ENCODE data around the gene TMIGD1. TPM values are rescaled to one million over a fixed set of nuclear protein-coding genes. Genes with fewer than 3 reads are reported as not detected.

Gene TMIGD1, protein sequence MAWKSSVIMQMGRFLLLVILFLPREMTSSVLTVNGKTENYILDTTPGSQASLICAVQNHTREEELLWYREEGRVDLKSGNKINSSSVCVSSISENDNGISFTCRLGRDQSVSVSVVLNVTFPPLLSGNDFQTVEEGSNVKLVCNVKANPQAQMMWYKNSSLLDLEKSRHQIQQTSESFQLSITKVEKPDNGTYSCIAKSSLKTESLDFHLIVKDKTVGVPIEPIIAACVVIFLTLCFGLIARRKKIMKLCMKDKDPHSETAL
- not detected in 2 replicates for total RNA-seq
- polyA plus RNA-seq (2012): not detected

DNA sequence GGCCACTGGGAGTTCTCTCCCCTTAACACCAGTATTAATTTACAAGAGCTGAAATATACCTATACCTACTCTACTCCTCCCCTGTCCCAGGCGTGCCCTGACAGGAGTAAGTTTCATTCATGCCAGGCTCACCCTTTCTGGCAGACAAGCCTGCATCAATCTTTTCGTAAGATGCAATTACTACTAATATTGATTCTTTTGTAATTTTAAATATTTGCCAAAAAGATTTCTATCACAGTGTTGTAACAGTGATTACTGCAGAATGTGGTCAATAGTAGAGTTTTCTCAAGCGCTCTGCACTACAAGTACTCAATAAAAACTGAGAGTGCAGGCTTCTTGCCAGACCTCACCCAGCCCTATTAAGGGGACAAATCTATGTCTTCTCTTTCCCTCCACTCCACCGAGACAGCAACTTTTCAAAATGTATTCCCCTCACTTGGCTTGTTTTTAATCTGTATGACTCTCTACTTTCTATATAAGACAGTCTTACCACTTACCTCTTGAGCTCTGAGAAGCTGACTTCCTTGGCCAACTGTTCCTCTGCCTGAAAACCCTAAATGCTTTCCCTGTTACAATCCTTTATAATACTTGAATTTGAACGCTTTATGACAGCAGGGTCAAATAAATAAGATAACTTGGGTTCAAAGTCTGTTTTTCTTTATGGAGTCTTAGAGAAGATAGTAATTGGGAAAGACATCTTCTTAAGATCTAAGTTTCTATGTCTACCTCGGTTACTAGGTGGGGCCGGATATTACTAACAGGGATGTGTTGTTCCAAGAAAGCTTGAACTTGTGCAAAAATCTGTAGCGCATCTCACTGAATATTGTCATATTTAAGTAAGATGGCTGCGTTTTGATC, at the start of gene TMIGD1:
TSS of gene TMIGD1 (minus strand) at position 555 of the 858 bp plus-strand sequence. CDS start 1,924 bp downstream, outside the sequence.
- no peak for DNase-seq (ENCODE audit: low read depth)

DNA sequence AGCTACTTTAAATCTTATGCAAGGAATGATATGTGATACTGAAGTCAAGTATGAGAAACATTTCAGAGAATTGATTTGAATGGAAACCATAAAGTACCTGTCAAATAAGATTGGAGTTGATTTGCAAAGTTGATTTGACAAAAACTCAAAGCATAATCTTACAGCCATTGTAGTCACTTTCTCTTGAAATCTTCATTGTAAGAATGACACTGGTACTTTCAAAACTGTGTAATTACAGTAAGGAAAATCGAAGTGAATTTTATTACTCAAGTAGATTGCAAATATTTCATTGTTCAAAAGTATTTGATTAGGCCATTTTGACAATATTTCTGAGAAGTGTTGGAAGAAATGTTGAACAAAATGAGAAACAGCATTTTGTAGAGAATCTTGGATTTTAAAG, 48.5 kb upstream of the TMIGD1 start:
- DNase-seq (ENCODE audit: low read depth): no peak

DNA sequence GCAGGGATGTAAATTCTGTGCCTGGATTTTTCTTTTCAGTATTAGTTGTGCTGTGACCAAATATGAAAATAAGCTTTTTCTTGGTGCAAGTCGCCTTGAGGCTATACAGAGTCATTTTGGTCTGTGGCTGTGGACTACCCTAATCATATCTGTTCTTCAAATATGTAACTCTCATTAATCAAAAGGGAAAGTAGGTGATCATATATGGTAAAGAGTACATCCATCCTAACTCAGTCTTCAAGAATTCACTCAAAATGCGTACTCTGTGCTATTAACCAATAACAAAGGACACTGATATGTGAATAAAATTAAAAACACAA, 47.4 kb upstream of the TMIGD1 start:
- no peak for DNase-seq (ENCODE audit: low read depth)

DNA sequence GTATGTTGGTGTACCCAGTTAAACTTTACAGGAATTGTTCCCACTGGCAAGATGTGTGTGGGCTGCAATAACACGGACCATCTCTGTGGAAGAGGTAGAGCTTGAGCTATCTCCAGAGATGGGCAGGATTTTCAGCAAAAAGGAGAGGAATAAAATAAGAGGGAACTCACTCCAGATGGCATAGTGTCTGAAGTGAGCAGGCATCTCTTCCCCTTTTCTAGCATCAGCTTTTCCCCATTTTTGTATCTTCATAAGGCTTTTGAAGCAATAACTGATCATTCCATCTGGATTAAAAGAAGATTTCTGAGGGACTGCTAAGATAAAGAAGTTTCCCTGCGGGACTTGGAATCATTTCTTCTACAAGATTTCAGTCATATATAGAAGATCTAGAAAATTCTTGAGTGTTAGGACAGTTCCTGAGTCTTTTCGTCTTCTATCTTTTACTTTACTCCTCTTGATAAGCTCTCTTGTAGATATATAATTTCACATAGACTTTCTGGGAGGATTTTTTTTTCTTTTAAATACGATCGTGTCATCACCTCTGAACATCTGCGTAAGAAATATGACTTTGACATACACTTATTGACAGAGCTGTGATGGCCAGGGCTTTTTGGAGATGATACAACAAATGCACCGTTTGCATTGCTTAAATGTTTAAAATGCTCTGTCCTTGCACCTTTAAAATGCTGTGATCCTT, 46.9 kb upstream of the TMIGD1 start:
- DNase-seq (ENCODE audit: low read depth): no peak

DNA sequence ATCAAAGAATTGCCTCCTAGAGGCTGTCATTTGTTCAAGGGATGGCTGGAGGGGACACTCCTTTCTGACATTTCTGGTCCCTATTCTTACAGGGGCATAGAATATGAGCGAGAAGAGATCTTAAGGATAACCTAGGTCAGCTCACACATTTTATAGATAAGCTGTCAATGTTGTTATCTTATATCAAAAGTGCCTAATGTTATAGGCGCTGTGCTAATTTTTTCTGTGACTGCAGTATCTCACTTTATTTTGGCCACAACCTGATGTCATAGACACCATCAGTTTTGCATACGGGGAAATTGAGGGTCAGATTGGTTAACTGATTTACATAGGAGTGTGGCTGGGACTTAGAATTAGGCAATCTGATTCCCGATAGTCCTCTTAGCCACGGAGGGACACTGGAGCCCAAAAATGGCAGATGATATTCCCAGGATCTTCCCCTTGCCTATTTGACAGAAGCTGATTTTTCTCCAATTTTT, 46.1 kb upstream of the TMIGD1 start:
- peak; percentile 8 for DNase-seq (ENCODE audit: low read depth)

DNA sequence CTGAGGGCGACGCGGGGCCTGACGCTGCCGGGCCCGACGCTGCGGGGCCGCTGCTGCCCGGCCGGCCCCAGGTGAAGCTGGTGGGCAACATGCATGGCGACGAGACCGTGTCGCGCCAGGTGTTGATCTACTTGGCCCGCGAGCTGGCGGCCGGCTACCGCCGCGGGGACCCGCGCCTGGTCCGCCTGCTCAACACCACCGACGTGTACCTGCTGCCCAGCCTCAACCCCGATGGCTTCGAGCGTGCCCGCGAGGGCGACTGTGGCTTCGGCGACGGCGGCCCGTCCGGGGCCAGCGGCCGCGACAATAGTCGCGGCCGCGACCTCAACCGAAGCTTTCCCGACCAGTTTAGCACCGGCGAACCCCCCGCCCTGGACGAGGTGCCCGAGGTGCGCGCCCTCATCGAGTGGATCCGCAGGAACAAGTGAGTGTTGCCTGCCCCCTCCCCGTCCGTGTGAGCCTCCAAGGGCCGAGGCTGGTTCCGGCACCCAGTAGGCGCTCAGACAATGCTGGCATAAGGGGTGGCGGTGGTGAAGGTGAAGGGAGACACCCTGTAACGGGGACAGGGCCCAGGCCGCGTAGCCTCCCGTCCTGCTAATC, 45.5 kb upstream of the TMIGD1 start:
- DNase-seq (ENCODE audit: low read depth): no peak

DNA sequence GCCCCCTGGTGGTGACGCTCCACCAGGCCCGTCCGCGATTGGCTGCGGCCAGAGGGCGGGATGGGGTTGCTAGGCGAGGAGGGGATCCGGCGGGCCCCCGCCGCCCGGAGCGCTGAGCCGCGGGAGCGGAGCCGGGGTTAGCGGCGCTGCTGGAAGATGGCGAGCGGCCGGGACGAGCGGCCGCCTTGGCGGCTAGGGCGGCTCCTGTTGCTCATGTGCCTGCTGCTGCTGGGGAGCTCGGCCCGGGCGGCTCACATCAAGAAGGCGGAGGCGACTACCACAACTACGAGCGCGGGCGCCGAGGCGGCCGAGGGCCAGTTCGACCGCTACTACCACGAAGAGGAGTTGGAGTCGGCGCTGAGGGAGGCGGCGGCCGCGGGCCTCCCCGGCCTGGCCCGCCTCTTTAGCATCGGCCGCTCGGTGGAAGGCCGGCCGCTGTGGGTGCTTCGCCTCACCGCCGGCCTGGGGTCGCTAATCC, 45.0 kb upstream of the TMIGD1 start, which contains the start of gene CPD:
TSS of gene CPD (plus strand) at position 103 of the 478 bp plus-strand sequence. CDS start at position 157, 54 bp downstream.
- DNase-seq (ENCODE audit: low read depth): peak; percentile 96

DNA sequence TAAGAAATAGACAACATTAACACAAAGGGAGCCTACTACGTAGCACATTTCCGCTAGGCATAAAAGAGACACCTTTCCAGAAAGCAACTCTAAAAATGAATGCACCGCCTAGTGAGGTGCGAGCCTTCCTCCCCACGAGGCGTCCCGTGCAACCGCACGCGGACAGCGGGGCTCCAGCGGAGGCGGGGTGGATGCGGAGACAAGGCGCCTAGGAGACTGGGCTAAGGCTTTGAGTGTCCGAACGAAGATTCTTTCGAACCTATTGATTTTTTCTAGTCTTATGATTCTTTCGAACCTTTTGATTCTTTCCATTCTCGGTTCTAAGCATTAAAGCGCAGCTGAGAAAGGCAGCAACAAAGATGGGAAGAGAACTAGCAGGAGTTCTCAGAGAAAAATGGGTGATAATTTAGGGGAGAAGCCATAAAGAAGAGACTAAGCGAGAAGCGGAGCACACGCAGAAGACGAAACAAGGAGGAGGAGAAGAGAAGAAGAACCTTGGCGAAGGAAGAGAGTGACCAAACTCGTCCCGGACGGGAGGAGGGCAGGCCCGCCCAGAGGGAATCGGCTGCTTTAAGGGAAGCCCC, 44.5 kb upstream of the TMIGD1 start:
- no peak for DNase-seq (ENCODE audit: low read depth)

DNA sequence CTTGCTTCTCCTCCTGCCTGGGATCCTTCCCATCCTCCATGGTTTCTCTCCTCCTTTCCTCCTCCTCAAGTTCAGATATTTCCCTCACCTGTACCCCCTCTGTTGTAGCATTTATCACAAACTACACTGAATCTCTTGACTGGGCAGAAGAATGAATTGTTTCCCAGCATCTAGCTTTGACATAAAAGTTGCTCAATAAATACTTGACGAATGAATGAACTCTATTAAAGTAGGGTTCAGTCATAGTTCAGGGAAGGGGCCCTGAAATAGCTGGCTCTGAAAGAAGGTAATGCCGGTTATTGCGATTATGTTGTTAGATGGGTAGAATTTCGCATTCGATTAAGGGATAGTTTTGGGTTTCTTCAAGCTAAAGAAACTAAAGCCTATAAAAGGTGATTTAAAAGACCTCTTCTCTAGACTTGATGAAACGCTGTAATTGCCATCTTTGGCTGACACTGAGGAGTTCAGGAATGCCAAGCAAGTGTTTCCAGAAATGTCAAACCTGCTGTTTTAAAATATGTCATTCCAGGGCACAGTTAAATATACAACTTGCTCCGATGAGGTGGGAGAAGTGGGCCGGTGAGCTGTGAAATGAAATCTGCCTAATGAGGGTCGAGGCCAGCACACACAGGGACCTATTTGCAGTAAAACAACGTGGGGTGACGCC, 43.9 kb upstream of the TMIGD1 start:
- no peak for DNase-seq (ENCODE audit: low read depth)

DNA sequence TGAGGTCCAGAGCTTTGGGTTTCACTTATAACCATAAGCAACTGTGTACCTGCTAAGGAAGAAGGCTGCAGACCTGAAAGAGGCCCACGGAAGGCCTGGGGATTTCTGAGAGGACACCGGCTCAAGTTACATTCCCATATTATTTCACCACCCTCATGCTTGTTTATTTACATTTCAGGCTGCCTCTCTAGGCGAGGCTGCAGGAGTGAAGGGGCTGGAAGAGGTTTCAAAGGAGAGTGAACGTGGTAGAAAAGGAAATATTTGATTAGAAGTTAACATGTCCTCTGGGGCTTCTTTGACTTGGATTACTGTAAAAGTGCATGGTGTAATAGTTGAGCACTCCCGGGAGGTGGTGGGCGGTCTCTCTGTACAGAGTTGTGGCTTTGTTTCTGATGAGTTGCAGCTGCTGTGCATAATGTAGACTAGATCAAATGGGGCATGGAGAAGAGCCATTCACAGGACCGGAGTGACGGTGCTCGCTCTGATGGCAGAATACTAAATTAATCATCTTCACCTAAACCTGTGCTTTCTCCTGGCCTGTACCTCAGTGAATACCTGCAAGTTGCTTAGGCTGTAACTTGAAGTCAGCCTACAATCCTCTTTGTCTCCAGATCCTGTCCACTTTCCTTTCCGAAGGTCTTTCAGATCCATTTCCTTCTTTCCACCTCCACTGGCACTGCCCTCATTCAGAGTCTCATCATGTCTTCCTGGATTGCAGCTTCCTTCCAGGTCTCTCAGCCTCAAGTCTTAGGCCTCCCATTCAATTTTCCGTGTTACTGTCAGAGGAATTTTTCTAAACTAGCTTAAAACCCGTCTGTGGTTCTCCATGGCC, 43.0 kb upstream of the TMIGD1 start:
- peak; percentile 68 for DNase-seq (ENCODE audit: low read depth)

DNA sequence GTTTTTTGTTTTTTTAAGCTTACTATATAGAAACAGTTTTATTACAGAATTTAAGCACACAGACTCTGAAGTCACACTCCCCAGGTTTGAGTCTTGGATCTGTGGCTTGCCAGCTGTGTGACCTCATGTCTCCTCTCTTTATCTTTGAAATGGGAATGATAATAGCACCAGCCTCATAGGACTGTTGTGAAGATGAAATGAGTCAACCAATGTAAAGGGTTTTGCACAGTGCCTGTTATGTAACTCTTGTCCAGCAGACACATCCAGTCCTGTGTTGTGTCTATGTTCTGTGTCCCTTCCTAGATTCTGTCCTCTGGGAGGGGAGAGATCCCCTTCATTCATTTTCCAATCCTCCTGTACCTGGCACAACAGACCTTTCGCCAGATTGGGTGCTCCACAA, 41.8 kb upstream of the TMIGD1 start:
- no peak for DNase-seq (ENCODE audit: low read depth)

DNA sequence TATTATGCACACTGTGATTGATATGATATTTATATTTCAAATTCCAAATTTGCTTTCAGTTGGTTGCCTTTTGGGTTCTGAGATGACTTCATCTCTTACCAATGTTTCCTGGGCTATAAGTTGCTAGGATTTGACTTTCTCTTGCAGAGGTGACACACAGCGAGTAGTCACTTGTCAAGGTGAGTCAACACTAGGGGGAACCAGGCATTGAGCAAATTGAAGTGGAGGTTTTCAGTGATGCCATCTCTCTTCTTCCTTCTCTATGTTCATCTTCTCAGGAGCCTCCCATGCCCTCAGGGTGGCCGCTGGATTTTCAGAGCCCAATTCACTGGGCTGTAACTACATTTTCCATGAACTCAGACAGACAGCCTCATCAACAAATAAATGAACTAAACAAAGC, 38.9 kb upstream of the TMIGD1 start:
- no peak for DNase-seq (ENCODE audit: low read depth)

DNA sequence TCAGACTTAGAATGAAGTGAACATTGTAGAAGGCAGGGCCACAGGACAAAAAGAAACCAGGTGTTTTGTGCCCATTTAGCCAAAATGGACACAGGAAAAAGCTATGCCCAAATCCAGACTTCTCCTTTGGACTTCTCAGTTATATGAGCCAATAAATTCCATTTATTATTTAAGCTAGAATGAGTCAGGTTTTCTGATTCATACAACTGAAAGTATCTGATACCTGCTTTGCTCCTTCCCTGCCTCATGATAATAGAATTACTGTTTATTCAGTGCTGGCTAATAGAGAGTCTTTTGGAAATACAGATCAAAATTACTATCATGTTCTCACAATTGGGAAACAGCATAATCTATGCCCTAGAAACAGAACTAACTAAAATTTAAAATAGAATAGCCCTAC, 36.1 kb upstream of the TMIGD1 start:
- DNase-seq (ENCODE audit: low read depth): no peak

DNA sequence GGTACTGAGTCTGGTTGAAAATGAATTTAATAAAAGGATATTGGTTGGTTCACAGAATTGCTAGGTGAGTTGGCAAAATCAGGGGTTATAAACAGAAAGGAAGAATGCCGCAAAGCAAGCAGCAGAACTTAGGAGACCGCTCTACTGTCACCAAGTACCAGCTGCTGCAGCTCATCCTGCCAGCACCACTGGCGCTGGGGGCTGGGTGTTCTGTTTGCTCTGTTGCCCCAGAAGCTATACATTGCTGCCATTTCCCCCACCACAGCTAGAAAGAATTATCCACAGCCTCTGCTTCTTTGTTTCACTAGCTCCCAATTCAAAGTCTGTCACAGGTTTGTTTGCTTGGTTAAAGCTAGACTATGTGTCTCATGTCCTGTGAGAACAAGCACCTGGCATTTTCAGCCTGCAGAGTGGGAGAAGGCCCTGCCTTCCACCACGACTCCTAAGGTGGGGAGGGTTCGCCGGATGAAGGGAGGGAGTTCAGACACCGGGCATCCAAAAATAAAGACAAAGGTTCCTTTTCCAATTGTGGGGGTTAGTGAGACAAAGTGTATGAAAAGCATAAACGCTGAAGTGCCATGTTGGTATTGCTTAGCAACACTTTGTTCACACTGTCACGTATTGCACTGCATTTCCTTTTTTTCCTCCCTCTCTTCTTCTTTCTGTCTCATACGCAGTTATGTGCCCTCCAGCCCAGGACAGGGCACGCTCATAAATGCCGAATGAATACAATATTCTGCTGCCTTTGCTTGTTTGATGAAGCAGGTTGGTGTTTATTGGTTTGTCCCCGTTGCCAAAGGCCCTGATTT, 35.3 kb upstream of the TMIGD1 start:
- no peak for DNase-seq (ENCODE audit: low read depth)

DNA sequence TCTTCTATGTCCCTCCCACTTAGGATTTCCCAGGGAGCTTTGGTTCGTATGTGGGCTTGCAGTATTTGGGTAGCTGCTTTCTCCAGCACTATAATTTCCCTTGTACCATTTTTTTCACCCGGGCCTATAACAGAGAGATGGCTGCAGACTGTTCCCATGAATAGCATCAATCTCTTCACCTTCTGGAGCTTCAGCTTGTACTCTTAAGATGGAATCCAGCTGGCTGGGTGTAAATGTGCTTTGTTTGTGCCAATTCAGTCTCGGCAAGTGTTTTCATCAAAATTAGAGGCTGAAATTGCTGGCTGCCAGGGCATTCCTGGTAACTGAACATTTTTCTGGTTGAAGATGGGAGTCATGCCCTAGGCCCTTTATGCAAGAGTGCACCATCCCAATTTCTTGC, 32.7 kb upstream of the TMIGD1 start:
- DNase-seq (ENCODE audit: low read depth): no peak

DNA sequence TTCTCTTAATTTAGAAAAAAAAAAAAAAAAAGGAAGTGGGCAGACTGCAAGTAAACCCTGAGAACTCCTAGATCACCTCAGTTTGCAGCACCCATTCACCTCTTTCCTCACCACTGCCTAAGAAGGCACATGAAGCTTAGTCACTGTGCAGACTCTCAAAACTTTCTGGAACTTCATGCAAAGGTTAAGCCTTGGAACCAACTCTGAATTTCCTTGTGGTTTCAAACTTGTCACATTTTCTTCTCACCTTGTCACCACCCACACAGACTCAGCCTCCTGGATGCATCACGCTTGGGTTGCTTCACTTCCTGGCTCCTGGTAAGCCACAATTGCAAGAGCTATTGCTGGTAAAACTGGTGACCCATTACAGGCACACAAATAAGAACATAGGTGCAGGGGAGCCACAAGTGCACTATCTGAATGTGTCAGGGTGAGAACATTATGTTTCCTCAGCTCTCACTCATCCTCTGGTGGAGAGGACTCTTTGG, 29.9 kb upstream of the TMIGD1 start:
- no peak for DNase-seq (ENCODE audit: low read depth)

DNA sequence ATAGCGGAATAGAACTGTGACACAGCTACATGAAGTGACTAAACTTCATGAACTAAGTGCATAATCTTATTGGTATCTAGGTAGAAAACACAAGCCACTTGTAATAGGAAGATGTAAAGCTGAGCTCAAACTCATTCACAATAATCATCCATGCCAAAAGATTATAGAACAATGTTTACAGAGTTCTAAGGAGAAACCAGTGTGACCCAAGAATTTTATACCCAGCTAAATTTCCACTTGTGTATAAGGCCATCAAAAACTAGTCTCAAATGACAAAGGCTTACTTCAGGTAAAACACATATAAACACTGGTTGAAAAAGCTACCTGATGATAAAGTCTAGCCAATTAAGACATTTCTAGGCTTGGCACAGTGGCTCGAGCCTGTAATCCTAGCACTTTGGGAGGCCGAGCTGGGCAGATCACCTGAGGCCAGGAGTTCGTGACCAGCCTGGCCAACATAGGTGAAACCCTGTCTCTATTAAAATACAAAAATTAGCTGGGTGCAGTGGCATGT, 28.0 kb upstream of the TMIGD1 start:
- DNase-seq (ENCODE audit: low read depth): no peak

All from myocyte (in vitro differentiated cells).